GM19193 (cell line): ENCODE measurements around the gene STMND1.

Experiments used
- POLR2A ChIP-seq: IDR thresholded peaks from 4 replicates; pipeline ENCODE4 v1.6.1; 2011; ENCODE audit not compliant: insufficient read depth, insufficient read length; ENCODE audit errors: extremely low read depth

The STMND1 gene

GRCh38 chr6:17138033-17138432, 36.2 kb downstream of the STMND1 start:
- no peak for TF ChIP-seq POLR2A

DNA sequence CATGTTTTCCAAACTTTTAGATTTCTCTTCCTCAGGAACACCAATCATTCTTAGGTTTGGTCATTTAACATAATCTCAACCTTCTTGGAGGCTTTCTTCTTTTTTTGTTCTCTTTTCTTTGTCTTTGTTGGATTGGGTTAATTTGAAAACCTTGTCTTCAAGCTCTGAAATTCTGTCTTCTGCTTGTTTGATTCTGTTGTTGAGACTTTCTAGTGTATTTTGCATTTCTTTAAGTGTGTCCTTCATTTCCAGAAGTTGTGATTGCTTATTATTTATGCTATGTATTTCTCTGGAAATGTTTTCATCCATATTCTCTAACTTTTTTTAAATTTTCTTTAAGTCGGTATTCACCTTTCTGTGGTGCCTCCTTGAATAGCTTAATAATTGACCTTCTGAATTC, 42.2 kb downstream of the STMND1 start:
- TF ChIP-seq POLR2A, result no peak

- TF ChIP-seq POLR2A, result no peak
Measured at GRCh38 chr6:17149571-17149970, 47.7 kb downstream of the STMND1 start.

DNA sequence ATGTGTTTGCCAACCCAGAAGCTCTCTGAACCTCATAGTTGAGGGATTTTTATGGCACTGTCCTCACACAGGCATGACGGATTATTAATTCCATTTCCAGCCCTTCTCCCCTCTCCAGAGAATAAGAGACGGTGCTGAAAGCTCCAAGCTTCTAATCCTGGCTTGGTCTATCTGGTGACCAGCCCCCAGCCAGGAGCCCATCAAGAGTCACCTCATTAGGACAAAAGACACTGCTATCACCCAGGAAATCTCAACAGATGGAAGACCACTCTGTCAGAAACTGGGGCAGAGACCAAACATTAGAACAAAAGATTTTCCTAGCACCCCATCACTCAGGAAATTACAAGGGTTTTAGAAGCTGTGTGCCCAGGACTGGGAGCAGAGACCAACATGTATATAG, 48.2 kb downstream of the STMND1 start:
- TF ChIP-seq POLR2A, result no peak

DNA sequence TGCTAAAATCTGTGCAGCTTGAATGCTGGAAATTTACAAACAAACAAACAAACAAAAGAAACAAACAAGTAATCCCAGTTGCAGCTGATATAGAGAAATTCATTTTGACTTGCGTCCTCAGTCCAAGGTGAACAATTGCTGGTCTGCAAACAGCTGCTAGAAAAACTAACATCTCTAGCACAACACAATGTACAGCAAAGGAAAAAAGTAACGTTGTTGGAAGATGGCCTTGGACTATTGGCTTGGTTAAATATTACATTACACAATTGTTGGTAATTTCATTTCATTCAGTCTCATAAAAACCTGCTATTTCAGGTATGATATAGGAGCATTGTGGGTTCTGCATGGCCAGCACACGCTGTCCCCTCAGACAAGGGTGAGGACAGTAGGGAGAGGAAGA, 50.0 kb downstream of the STMND1 start:
- no peak for TF ChIP-seq POLR2A

- no peak for TF ChIP-seq POLR2A
Measured at GRCh38 chr6:17152703-17153102, 50.9 kb downstream of the STMND1 start.

GRCh38 chr6:17156112-17156921, 54.5 kb downstream of the STMND1 start:
- TF ChIP-seq POLR2A, result no peak

DNA sequence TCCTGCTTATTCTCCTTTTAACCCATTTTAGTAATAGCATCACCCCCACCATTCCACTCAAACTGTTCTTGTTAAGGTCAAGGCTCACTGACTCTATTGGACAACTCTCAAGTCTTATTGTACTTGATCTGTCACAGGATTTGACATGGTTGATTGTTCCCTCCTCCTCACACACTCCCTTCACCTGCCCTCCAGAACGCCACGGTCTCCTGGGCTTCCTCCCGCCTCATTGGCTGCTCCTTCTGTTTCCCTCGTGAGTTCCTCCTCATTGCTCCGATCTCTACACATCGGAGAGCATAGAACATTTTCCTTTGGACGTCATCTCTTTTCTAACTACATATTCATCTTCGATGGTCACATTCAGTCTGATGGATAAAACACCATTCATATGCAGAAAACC, 55.1 kb downstream of the STMND1 start:
- TF ChIP-seq POLR2A, result no peak

- TF ChIP-seq POLR2A, result no peak
Measured at GRCh38 chr6:17157617-17158016, 55.8 kb downstream of the STMND1 start.

- no peak for TF ChIP-seq POLR2A
Measured at GRCh38 chr6:17159240-17159639, 57.4 kb downstream of the STMND1 start.

DNA sequence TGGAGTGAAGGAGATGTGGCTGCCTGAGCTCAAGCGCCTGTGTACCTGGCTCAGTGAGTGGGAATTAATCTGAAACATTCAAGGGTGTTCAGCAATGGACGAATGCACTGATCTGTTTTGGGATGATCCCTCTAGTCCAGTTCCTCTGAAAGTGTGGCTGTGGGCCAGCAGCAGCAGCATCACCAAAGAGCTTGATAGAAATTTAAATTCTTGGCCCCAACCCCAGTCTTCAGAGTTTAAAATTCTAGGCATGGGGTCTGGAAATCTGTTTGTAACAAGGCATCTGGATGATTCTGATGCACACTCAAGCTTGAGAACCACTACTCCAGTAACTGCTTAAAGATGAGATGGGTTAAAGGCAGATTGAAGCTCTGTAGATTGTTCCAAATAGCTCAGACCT, 59.2 kb downstream of the STMND1 start:
- no peak for TF ChIP-seq POLR2A

GRCh38 chr6:17165383-17165782, 63.5 kb downstream of the STMND1 start:
- no peak for TF ChIP-seq POLR2A

DNA sequence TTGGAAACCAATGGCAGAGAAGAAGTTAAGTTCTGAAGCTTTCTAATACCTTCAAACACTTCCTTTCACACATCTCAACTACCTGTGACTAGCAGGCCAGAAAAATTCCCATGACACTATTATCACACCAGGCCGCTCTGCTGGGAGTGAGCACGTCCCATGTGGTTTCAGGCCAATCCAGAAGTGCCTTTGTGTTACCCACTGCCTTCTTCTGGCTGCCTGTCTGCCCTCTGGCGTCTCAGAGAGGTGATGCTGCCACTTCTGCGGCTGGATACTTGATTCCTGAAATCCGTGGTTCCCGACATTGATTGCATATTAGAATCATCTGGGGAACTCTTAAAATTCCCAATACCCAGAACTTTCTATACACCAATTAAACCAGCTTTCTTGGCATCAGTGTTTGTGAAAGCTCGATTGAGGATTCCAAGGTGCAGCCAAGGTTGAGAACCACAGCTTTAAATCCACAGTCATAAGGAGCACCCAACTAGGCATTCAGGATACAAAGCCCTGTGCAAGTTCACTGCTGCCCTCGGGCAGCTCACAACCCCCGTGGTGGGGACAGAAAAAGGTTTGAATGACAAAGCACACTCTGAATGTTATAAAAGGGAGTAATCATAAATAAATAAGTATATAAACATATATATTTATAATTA, 65.6 kb downstream of the STMND1 start:
- TF ChIP-seq POLR2A, result no peak

DNA sequence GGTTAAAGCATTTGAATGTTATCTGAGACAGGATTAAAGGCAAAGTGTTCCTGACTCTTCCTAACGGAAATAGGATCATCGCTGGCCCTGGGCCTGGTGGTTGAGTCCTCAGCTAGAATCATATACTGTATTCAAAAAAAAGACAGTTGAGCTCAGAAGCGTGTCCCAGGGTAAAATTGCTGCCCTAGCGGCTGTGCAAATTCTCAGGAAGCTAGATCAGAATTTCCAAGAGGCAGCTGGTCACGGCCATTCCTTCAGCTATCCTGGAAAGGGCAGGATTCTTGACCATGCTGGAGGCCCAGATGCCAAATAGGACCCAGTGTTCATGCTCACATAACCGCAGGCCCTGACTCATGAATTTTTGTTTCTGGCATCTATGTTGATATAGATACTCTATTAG, 67.4 kb downstream of the STMND1 start:
- TF ChIP-seq POLR2A, result no peak

DNA sequence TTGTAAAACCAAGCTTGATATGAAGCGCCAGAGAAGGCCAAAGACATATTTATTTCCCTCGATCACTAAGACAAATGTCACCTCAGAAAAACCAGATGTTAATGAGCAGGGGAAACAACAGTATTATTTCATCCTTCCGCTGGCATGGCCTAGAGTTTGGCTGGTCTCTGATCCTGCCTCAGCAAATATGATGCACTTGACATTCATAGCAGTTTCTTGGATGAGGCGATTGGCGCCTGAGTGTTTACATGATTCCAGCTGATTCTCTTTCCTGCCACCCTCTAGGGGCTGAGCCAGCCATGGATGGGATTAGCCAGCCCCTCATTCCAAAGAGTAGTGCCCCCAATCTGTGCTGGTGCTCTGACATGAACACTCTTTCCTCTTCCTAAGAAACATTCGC, 67.9 kb downstream of the STMND1 start:
- no peak for TF ChIP-seq POLR2A

- no peak for TF ChIP-seq POLR2A
Measured at GRCh38 chr6:17172836-17173470, 71.1 kb downstream of the STMND1 start.

DNA sequence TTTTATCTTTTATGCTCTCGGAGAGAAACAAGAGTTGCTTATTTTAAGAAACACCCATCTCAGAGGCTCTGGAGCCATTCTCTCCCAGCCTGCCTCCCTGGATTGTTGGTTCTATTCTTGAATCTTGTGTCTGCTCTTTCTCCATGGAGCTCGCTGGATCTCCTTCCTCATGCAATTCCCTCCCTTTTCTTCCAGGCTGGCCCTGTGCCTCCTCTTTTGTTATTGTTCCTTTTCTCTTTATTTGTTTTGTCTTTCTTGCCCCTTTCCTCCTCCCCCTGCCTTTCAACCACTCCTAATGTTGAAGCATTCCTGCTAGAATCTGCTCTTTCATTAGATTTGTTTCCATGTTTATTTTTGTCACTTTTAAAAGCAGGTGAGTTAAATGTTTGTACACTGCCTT, 76.5 kb downstream of the STMND1 start:
- no peak for TF ChIP-seq POLR2A
